Natural killer cell treated with Interleukin-12 subunit alpha and Interleukin-12 subunit beta and Interleukin-15 and Interleukin-18, amount 100 ng/mL, for 72 hours (primary cell): ENCODE measurements around the gene OXSR1. TPM values are rescaled to one million over a fixed set of nuclear protein-coding genes. Genes with fewer than 3 reads are reported as not detected.

ENCODE experiments used
- ATAC-seq, 2 donors: fragments of 150-1000 bp; cut with Tn5 transposase in 1 of 2; sonication (Bioruptor Pico), chemical (Tn5 transposase) in 1 of 2; 2 replicates each; pipeline ENCODE4 v1.10.0; 2021
- DNase-seq: peaks from one replicate; pipeline ENCODE4 v3.0.0; 2022; ENCODE audit warnings: low spot score
- H3K27ac Mint-ChIP-seq, 2 donors: 1 replicate in 1 of 2; 2 replicates in 1 of 2; pipeline ENCODE4 v1.8.0; 2022; ENCODE audit warnings: mixed read lengths in 2 of 2, mild to moderate bottlenecking in 1 of 2, moderate library complexity in 1 of 2
- H3K27me3 Mint-ChIP-seq, 2 donors: 1 replicate in 1 of 2; 2 replicates in 1 of 2; pipeline ENCODE4 v1.8.0; 2022; ENCODE audit warnings: mixed read lengths in 2 of 2
- H3K36me3 Mint-ChIP-seq: one replicate; pipeline ENCODE4 v1.8.0; 2022; ENCODE audit warnings: mixed read lengths
- H3K4me1 Mint-ChIP-seq, 2 donors: 1 replicate in 1 of 2; 2 replicates in 1 of 2; pipeline ENCODE4 v1.8.0; 2022; ENCODE audit warnings: low read depth in 2 of 2, mixed read lengths in 2 of 2, mild to moderate bottlenecking in 1 of 2
- H3K4me3 Mint-ChIP-seq: one replicate; pipeline ENCODE4 v1.8.0; 2022; ENCODE audit warnings: mixed read lengths
- H3K9me3 Mint-ChIP-seq: 2 replicates; pipeline ENCODE4 v1.8.0; 2022; ENCODE audit warnings: mixed read lengths
- total RNA-seq, 2 donors: library from RNA; stranded (reverse); gene quantifications; one replicate each; pipeline ENCODE4 v1.2.3, GENCODE V29; 2022

OXSR1 gene
- total RNA-seq, 2 donors from 2014 or later, result 59.9 to 66.8 TPM

DNA sequence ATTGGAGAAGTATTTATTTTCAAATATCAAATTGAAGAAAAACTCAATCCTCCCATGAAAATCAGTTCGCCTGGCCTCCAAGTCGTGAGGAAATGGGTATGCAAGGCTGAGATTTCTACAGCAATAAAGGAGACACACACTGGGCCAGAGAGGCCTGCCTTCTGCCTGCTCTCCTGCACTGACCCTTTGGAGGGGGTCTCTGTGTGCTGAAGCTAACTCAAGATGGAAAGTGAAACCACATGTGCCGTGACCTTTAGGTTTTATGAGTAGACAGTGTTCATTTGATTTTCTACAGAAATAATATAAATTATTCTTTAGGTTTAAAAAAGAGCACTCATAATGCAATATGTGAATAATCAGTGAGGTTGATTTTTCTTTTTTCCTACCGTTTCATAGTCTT, 88.4 kb downstream of the OXSR1 start:
- H3K36me3 Mint-ChIP-seq, result peaks cover 41% of the 10 kb centered on the region
- ATAC-seq (no peak), DNase-seq (no peak)
- H3K27ac Mint-ChIP-seq, result no peak overlapping the region
- peaks cover 17 to 27% of the 10 kb centered on the region in 2 donors for H3K4me1 Mint-ChIP-seq
- H3K27me3 Mint-ChIP-seq, result no peaks in the 10 kb centered on the region
- no peak overlapping the region for H3K4me3 Mint-ChIP-seq
- H3K9me3 Mint-ChIP-seq, result no peaks in the 10 kb centered on the region

GRCh38 chr3:38254872-38255271, 89.5 kb downstream of the OXSR1 start:
- H3K27ac Mint-ChIP-seq, result no peak overlapping the region
- no peaks in the 10 kb centered on the region for H3K9me3 Mint-ChIP-seq
- DNase-seq (no peak), ATAC-seq (peak in 1 of 2 donors; percentile 49)
- peaks cover 17 to 32% of the 10 kb centered on the region in 2 donors for H3K4me1 Mint-ChIP-seq
- peaks cover 34% of the 10 kb centered on the region for H3K36me3 Mint-ChIP-seq
- H3K27me3 Mint-ChIP-seq, result no peaks in the 10 kb centered on the region
- H3K4me3 Mint-ChIP-seq, result no peak overlapping the region

GRCh38 chr3:38255627-38256026, 90.3 kb downstream of the OXSR1 start:
- H3K27ac Mint-ChIP-seq, result no peak overlapping the region
- H3K27me3 Mint-ChIP-seq, result no peaks in the 10 kb centered on the region
- no peaks in the 10 kb centered on the region for H3K9me3 Mint-ChIP-seq
- no peak overlapping the region for H3K4me3 Mint-ChIP-seq
- peaks cover 22 to 37% of the 10 kb centered on the region in 2 donors for H3K4me1 Mint-ChIP-seq
- no peak for DNase-seq
- ATAC-seq, result no peak
- peaks cover 38% of the 10 kb centered on the region for H3K36me3 Mint-ChIP-seq

GRCh38 chr3:38257583-38257982, 92.2 kb downstream of the OXSR1 start:
- H3K36me3 Mint-ChIP-seq, result peaks cover 27% of the 10 kb centered on the region
- no peak for DNase-seq
- peak overlapping the region in 1 of 2 donors; percentile 15 for H3K27ac Mint-ChIP-seq
- peak in 1 of 2 donors; percentile 73 for ATAC-seq
- no peaks in the 10 kb centered on the region for H3K27me3 Mint-ChIP-seq
- H3K4me1 Mint-ChIP-seq, result peaks cover 24 to 37% of the 10 kb centered on the region in 2 donors
- H3K4me3 Mint-ChIP-seq, result no peak overlapping the region
- H3K9me3 Mint-ChIP-seq, result no peaks in the 10 kb centered on the region

DNA sequence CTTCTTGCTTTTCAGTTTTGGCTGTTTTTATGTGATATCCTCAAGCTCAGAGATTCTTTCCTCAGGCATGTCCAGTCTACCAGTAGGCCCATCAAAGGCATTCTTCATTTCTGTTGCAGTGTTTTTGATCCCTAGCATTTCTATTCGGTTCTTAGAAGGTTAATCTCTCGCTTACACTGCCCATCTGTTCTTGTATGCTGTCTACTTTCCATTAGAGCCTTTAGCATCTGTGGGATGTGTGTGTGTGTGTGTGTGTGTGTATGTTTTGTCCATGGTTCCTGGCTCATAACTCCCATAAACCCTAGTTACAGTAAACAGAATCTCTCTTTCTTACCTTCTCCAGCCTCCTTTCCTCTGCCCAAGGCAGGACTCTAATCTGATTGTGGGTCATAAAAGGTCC, 95.1 kb downstream of the OXSR1 start:
- H3K4me1 Mint-ChIP-seq, result peaks cover 23 to 32% of the 10 kb centered on the region in 2 donors
- no peak overlapping the region for H3K27ac Mint-ChIP-seq
- peaks cover 10% of the 10 kb centered on the region for H3K36me3 Mint-ChIP-seq
- DNase-seq, result no peak
- no peaks in the 10 kb centered on the region for H3K9me3 Mint-ChIP-seq
- H3K27me3 Mint-ChIP-seq, result no peaks in the 10 kb centered on the region
- no peak overlapping the region for H3K4me3 Mint-ChIP-seq
- no peak for ATAC-seq

- Mint-ChIP-seq H3K9me3 (no peaks in the 10 kb centered on the region), H3K4me1 (peaks cover 25 to 28% of the 10 kb centered on the region in 2 donors), H3K27ac (no peak overlapping the region), H3K27me3 (peaks cover 8 to 13% of the 10 kb centered on the region in 2 donors), H3K36me3 (peaks cover 10% of the 10 kb centered on the region), H3K4me3 (no peak overlapping the region)
- peak in 1 of 2 donors; percentile 36 for ATAC-seq
- DNase-seq, result no peak
Observed at GRCh38 chr3:38264353-38264771, 99.0 kb downstream of the OXSR1 start.

GRCh38 chr3:38264779-38265178, 99.4 kb downstream of the OXSR1 start:
- H3K9me3 Mint-ChIP-seq, result no peaks in the 10 kb centered on the region
- H3K27ac Mint-ChIP-seq, result no peak overlapping the region
- no peak overlapping the region for H3K4me3 Mint-ChIP-seq
- H3K36me3 Mint-ChIP-seq, result peaks cover 10% of the 10 kb centered on the region
- H3K27me3 Mint-ChIP-seq, result peaks cover 8 to 13% of the 10 kb centered on the region in 2 donors
- peaks cover 21 to 28% of the 10 kb centered on the region in 2 donors for H3K4me1 Mint-ChIP-seq
- no peak for DNase-seq
- no peak for ATAC-seq

DNA sequence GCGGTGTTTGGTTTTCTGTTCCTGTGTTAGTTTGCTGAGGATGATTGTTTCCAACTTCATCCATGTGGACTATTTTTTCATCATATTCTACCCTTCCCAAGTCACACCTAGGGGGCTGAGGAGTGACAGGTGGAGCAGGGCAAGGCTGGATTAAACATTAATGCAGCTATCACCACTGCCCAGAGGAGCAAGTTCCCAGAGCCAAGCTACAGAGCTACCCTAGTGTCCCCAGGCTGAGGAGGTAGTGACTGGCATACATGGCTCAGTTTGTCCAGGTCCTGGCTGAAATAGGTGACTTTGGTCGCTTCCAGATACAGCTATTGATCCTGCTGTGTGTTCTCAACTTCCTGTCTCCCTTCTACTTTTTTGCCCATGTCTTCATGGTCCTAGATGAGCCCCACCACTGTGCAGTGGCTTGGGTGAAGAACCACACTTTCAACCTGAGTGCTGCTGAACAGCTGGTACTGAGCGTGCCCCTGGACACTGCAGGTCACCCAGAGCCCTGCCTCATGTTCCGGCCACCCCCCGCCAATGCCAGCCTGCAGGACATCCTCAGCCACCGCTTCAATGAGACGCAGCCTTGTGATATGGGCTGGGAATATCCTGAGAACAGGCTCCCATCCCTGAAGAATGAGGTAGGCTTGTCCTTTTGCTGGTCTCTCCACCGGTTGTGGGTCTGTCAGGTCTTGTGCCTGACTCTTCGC, 100.4 kb downstream of the OXSR1 start, which contains the start of gene SLC22A13:
Gene SLC22A13, plus strand, starts transcription at position 209 of the 704 bp plus-strand sequence. Its CDS starts 49 bp downstream, at position 258.
- Mint-ChIP-seq H3K36me3 (peaks cover 6% of the 10 kb centered on the region), H3K27me3 (peaks cover 8 to 13% of the 10 kb centered on the region in 2 donors), H3K27ac (no peak within 1 kb of the TSS), H3K4me3 (no peak within 1 kb of the TSS), H3K4me1 (peaks cover 16 to 22% of the 10 kb centered on the region in 2 donors), H3K9me3 (no peaks in the 10 kb centered on the region)
- DNase-seq, result no peak
- no peak for ATAC-seq

- ATAC-seq (no peak), DNase-seq (no peak)
- Mint-ChIP-seq H3K27ac (no peak overlapping the region), H3K36me3 (peaks cover 5% of the 10 kb centered on the region), H3K27me3 (peaks cover 8 to 13% of the 10 kb centered on the region in 2 donors), H3K4me3 (no peak overlapping the region), H3K9me3 (no peaks in the 10 kb centered on the region), H3K4me1 (peaks cover 16 to 21% of the 10 kb centered on the region in 2 donors)
Observed at GRCh38 chr3:38266810-38267209, 101.5 kb downstream of the OXSR1 start.

- Mint-ChIP-seq H3K36me3 (peaks cover 5% of the 10 kb centered on the region), H3K4me3 (no peak overlapping the region), H3K27me3 (peaks cover 8 to 13% of the 10 kb centered on the region in 2 donors), H3K4me1 (peaks cover 16 to 21% of the 10 kb centered on the region in 2 donors), H3K27ac (no peak overlapping the region), H3K9me3 (no peaks in the 10 kb centered on the region)
- ATAC-seq (no peak), DNase-seq (no peak)
Observed at GRCh38 chr3:38267662-38268061, 102.3 kb downstream of the OXSR1 start.

GRCh38 chr3:38268087-38268486, 102.8 kb downstream of the OXSR1 start:
- Mint-ChIP-seq H3K9me3 (no peaks in the 10 kb centered on the region), H3K4me3 (no peak overlapping the region), H3K4me1 (peaks cover 16 to 21% of the 10 kb centered on the region in 2 donors), H3K27me3 (peaks cover 8 to 13% of the 10 kb centered on the region in 2 donors), H3K27ac (no peak overlapping the region), H3K36me3 (peaks cover 5% of the 10 kb centered on the region)
- no peak for ATAC-seq
- DNase-seq, result no peak

DNA sequence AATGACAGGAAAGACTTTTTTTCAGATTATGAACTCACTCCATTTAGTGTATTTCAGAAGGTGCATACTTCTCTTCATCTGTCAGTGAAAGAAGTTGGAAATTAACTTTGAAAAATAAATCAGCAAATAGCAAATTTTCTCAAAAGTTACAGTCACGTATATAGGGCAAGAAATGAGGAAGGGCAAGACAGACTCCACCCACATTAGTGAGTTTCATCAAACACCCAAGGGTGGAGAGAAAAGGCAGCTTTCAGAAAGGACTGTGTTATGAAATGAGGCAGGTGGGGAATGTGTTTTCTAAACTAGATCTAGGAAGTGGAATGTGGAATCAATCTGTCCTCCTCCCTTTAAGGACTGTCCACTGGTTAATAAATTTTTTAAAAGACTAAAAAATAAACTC, 103.2 kb downstream of the OXSR1 start:
- Mint-ChIP-seq H3K27me3 (peaks cover 8 to 13% of the 10 kb centered on the region in 2 donors), H3K27ac (no peak overlapping the region), H3K36me3 (peaks cover 5% of the 10 kb centered on the region), H3K4me1 (peaks cover 16 to 19% of the 10 kb centered on the region in 2 donors), H3K4me3 (no peak overlapping the region), H3K9me3 (no peaks in the 10 kb centered on the region)
- DNase-seq (no peak), ATAC-seq (no peak)

DNA sequence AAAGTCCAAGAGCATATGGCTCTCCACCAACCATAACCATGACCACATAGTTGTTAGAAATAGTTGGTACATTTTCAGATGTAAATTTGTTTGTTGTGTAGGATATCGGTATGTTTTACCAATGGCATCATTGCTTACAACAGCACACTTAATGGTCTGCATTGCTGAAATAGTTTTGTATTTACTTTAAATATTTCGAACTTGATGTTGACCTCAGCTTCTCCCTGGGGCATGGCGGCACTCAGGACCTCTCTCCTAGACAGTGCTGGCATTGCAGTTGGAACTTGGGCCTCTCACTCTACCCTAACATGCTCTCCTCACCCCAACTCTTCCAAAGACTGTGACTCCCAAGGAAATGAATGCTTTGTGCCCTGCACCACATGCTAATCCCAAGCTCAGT, 105.3 kb downstream of the OXSR1 start:
- Mint-ChIP-seq H3K27me3 (peaks cover 8 to 13% of the 10 kb centered on the region in 2 donors), H3K27ac (no peak overlapping the region), H3K4me1 (peaks cover 16 to 18% of the 10 kb centered on the region in 2 donors), H3K36me3 (peaks cover 5% of the 10 kb centered on the region), H3K9me3 (no peaks in the 10 kb centered on the region), H3K4me3 (no peak overlapping the region)
- ATAC-seq (no peak), DNase-seq (no peak)

DNA sequence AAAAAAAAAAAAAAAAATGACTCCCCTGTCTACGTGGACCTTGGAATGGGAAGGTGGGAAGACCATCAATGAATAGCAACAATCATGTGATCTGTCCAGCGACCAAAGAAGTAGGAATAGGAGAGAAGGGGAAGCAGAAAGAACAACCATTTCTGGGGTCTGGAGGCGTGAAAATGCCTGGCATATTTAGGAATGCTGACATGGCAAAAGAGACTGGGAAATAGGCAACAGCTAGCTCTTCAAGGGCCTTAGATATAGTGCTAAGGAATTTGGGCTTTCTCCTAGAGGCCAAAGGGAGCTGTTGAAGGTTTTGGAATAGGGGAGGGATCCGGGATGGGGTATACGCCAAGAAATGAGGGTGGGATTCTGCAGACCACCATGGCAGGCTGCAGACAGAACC, 106.2 kb downstream of the OXSR1 start:
- H3K4me1 Mint-ChIP-seq, result peaks cover 11 to 13% of the 10 kb centered on the region in 2 donors
- H3K4me3 Mint-ChIP-seq, result no peak overlapping the region
- no peak overlapping the region for H3K27ac Mint-ChIP-seq
- ATAC-seq (no peak), DNase-seq (no peak)
- H3K27me3 Mint-ChIP-seq, result peaks cover 2 to 8% of the 10 kb centered on the region in 2 donors
- H3K36me3 Mint-ChIP-seq, result peaks cover 1% of the 10 kb centered on the region
- H3K9me3 Mint-ChIP-seq, result no peaks in the 10 kb centered on the region
